Adrenal gland (tissue), 12 donors: ENCODE measurements around the gene MAP7D2. TPM values are rescaled to one million over a fixed set of nuclear protein-coding genes. Genes with fewer than 3 reads are reported as not detected.

Experiments
- DNase-seq, 7 donors: peaks; one replicate each; pipeline ENCODE4 v3.0.0-alpha.2; 2019 to 2020
- H3K27ac ChIP-seq, 5 donors: fragments of 200-600 bp; sonication (generic) in 4 of 5; 1 replicate in 3 of 5; 2 replicates in 2 of 5; pipeline versions ENCODE4 v1.5.1 to v1.8.0; 2016 to 2020; ENCODE audit warnings: mild to moderate bottlenecking in 1 of 5
- H3K27me3 ChIP-seq: fragments of 200-600 bp; 2 replicates; pipeline ENCODE4 v1.8.0; 2021
- H3K36me3 ChIP-seq, 2 donors: fragments of 200-600 bp; replicated peaks in 1 of 2; 1 replicate in 1 of 2; 2 replicates in 1 of 2; pipeline versions ENCODE4 v1.5.1 to v1.8.0; 2018 to 2022
- H3K4me1 ChIP-seq, 2 donors: fragments of 200-600 bp; replicated peaks in 1 of 2; 1 replicate in 1 of 2; 2 replicates in 1 of 2; pipeline versions ENCODE4 v1.5.1 to v1.8.0; 2018 to 2021
- H3K4me3 ChIP-seq, 4 donors: fragments of 200-600 bp; sonication (generic) in 3 of 4; one replicate each; pipeline ENCODE4 v1.5.1; 2016 to 2018
- H3K9me3 ChIP-seq, 3 donors: fragments of 200-600 bp; sonication (generic) in 1 of 3; replicated peaks in 1 of 3; 1 replicate in 2 of 3; 2 replicates in 1 of 3; pipeline versions ENCODE4 v1.5.1 to v1.8.0; 2016 to 2021
- POLR2A ChIP-seq, 2 donors: fragments of 450-650 bp; IDR thresholded peaks; one replicate each; pipeline ENCODE4 v1.6.1; 2017; ENCODE audit warnings: antibody characterized with exemption in 2 of 2, mild to moderate bottlenecking in 2 of 2, moderate library complexity in 1 of 2
- WGBS, 4 donors: extraction: QIAGEN DNeasy Blood & Tissue Kit in 2 of 4; methylation state at CpG; one replicate each; pipeline versions ENCODE4 v1.1.5 to v1.1.7; 2013 to 2017; 5-methylcytosine and 5-hydroxymethylcytosine counted together
- intact Hi-C, 2 donors: fragments of 100-400 bp; cut with DNase I; formaldehyde crosslinking; loops; one replicate each; pipeline versions ENCODE4 v1.14.1 to v1.15.0; 2022 to 2023
- polyA plus RNA-seq, 3 donors: library from polyadenylated mRNA; stranded (reverse); fragments of 200-250 nt in 2 of 3; fragments of 350-450 nt in 1 of 3; fragmentation: Illumina TruSeq in 1 of 3; extraction: RNeasy Lipid Tissue Mini Kit (QIAGEN cat#74804) in 1 of 3; gene quantifications; one replicate each; pipeline ENCODE4 v1.2.3, GENCODE V29; 2013 to 2014
- total RNA-seq, 9 donors: library from RNA; depleted of rRNA in 4 of 9; stranded (reverse); fragments of >200 nt in 4 of 9; fragments of 120-200 nt in 1 of 9; fragmentation: NEBNext Ultra II Directional in 1 of 9; extraction: Animal tissue kit (Norgen Biotek cat#: 25700) in 1 of 9; gene quantifications; one replicate each; pipeline versions ENCODE4 v1.1.0 to v1.2.4, GENCODE V29; 2013 to 2023
- TF ChIP-seq, protein P1 (sequence below), 6 experiments: fragments of 450-650 bp in 4 of 6; fragments of 200-600 bp in 2 of 6; sonication (generic) in 1 of 6; IDR thresholded peaks; 1 replicate in 5 of 6; 2 replicates in 1 of 6; pipeline versions ENCODE4 v1.5.1 to v1.8.0; 2016 to 2021; ENCODE audit warnings: antibody characterized with exemption in 6 of 6, mild to moderate bottlenecking in 2 of 6, moderate library complexity in 1 of 6
- donor health status: healthy with polysubstance abuse.
- donor health status: Bipolar disorder and iron deficiency.
- donor health status: DM: yes; HTN: yes; CAD: no.
- donor health status: DM: no; HTN: no; CAD: no.
- donor health status: DM: no; HTN: no; CAD: no.
- donor health status: DM: yes; HTN: yes; CAD: no.

MAP7D2 gene
- total and polyA plus RNA-seq, 12 donors, result 0.25 to 6.0 (median 1.0) TPM

DNA sequence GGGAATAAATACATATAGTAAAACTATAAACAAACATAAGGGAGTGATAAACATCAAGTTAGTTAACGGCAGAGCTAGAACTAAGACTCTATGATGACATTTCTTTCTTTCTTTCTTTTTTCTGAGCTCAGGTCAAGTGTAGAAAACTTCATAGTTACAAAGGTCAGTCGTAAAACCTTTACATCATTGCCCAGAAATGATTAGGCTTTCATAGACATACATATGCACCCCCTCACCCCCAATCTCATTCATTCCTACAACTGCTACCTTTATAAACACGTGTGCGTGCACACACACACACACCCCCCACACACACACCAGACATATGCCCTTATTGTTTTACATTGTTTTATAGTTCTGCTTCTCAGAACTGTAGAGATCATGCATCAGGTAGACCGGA, 19.2 kb upstream of the MAP7D2 start:
- Histone ChIP-seq H3K27ac (no peak overlapping the region), H3K27me3 (no peaks in the 10 kb centered on the region), H3K36me3 (peaks cover 0 to 63% of the 10 kb centered on the region in 2 donors), H3K4me3 (no peak overlapping the region), H3K9me3 (no peaks in the 10 kb centered on the region), H3K4me1 (peaks cover 7 to 19% of the 10 kb centered on the region in 2 donors)
- WGBS, 4 donors, result 84 to 90% (median 87%) methylated on average over 5 of the region's 5 CpGs
- TF ChIP-seq POLR2A (IDR thresholded peaks at IDR 0.05), result no peak
- TF ChIP-seq, protein P1, sequence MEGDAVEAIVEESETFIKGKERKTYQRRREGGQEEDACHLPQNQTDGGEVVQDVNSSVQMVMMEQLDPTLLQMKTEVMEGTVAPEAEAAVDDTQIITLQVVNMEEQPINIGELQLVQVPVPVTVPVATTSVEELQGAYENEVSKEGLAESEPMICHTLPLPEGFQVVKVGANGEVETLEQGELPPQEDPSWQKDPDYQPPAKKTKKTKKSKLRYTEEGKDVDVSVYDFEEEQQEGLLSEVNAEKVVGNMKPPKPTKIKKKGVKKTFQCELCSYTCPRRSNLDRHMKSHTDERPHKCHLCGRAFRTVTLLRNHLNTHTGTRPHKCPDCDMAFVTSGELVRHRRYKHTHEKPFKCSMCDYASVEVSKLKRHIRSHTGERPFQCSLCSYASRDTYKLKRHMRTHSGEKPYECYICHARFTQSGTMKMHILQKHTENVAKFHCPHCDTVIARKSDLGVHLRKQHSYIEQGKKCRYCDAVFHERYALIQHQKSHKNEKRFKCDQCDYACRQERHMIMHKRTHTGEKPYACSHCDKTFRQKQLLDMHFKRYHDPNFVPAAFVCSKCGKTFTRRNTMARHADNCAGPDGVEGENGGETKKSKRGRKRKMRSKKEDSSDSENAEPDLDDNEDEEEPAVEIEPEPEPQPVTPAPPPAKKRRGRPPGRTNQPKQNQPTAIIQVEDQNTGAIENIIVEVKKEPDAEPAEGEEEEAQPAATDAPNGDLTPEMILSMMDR (IDR thresholded peaks at IDR 0.05), result no peak
- intact Hi-C loops, result no loop called here
- DNase-seq, result no peak

DNA sequence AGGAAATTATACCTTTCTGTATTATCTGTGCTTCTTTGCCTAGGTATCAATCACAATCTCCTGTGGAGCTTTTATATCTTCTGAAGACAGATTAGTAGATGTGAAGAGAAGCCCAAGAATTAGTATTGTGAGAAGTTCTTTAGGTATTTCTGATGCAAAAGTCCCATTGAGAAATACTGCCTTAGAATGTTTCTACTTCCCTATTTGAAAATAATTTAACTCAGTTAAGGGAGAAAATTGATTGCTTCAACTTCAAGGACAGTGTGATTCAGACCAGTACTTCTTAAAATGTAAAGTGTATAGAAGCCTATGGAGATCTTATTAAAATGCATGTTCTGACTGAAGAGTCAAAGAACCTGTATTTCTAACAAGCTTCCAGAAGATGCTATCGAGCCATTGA, 16.0 kb upstream of the MAP7D2 start:
- intact Hi-C loops, result no loop called here
- no peaks in the 10 kb centered on the region for H3K9me3 ChIP-seq
- no peak for DNase-seq
- no peak for TF ChIP-seq POLR2A (IDR thresholded peaks at IDR 0.05)
- TF ChIP-seq, protein P1 (IDR thresholded peaks at IDR 0.05), result no peak
- 86 to 93% (median 89%) methylated on average over 1 of the region's 1 CpG for WGBS, 4 donors
- no peak overlapping the region for H3K4me3 ChIP-seq
- no peaks in the 10 kb centered on the region for H3K4me1 ChIP-seq
- no peaks in the 10 kb centered on the region for H3K27me3 ChIP-seq
- H3K27ac ChIP-seq, result no peak overlapping the region
- peaks cover 0 to 78% of the 10 kb centered on the region in 2 donors for H3K36me3 ChIP-seq

DNA sequence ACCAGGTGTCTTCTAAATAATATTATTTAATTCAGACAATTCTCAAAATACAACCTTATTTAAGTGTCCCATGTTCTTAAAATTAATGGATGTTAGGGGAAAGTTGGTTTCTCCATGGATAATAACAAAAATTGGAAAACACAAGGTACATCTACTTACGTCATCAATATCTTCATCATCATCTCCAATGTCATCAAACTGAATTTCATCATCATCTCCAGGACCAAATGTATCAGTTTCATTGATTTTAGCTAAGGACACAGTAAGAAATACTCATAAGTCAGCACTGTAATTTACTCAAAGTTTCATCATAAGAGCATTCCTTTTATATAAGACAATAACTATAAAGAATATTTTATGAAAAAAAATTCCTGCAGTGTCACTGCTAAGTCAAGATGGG, 13.7 kb upstream of the MAP7D2 start:
- Histone ChIP-seq H3K27ac (no peak overlapping the region), H3K4me3 (no peak overlapping the region), H3K27me3 (no peaks in the 10 kb centered on the region), H3K9me3 (no peaks in the 10 kb centered on the region), H3K4me1 (no peaks in the 10 kb centered on the region), H3K36me3 (peaks cover 0 to 59% of the 10 kb centered on the region in 2 donors)
- no peak for DNase-seq
- TF ChIP-seq POLR2A (IDR thresholded peaks at IDR 0.05), result no peak
- TF ChIP-seq, protein P1 (IDR thresholded peaks at IDR 0.05), result no peak
- 88 to 94% (median 90%) methylated on average over 1 of the region's 1 CpG for WGBS, 4 donors
- intact Hi-C loops, result no loop called here

DNA sequence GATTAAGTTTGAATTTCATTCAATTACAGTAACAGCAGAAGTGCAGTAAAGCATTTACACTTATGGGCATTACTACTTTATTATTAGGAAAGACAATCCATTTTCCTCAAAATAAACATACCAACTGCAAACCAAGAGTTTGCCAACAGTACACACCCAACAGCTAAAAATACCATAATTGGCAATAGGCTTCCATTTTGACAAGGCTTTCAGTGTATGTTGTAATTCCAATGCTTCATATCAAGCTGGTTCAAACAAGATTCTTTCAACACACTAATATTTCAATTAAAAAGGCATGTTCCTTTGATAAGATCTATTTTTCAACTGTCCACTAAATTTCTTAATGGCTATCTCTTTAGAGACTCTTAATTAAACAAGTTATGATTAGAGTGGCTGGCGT, 12.8 kb upstream of the MAP7D2 start:
- TF ChIP-seq POLR2A (IDR thresholded peaks at IDR 0.05), result no peak
- TF ChIP-seq, protein P1 (IDR thresholded peaks at IDR 0.05), result no peak
- peaks cover 0 to 56% of the 10 kb centered on the region in 2 donors for H3K36me3 ChIP-seq
- intact Hi-C loops, result no loop called here
- no peaks in the 10 kb centered on the region for H3K4me1 ChIP-seq
- H3K27me3 ChIP-seq, result no peaks in the 10 kb centered on the region
- DNase-seq, result no peak
- no peak overlapping the region for H3K27ac ChIP-seq
- 83 to 96% (median 91%) methylated on average over 1 of the region's 1 CpG for WGBS, 4 donors
- no peak overlapping the region for H3K4me3 ChIP-seq
- H3K9me3 ChIP-seq, result no peaks in the 10 kb centered on the region
